ENCODE data around the gene HEATR3. TPM values are rescaled to one million over a fixed set of nuclear protein-coding genes. Genes with fewer than 3 reads are reported as not detected.
A peak's percentile ranks its signal among the peaks of the same experiment; 100 is the strongest.

The HEATR3 gene
- total and polyA plus RNA-seq, 11 donors: 2.4 to 21.2 (median 11.8) TPM

GRCh38 chr16:50059669-50060068 is 6.1 kb upstream of the HEATR3 start:
- TF ChIP-seq POLR2A (IDR thresholded peaks at IDR 0.05) (no peak), CTCF (IDR thresholded peaks at IDR 0.05) (no peak)
- no peak overlapping the region for H3K27ac ChIP-seq
- no peak overlapping the region for H3K4me3 ChIP-seq
- H3K4me1 ChIP-seq: no peaks in the 10 kb centered on the region
- ATAC-seq: no peak
- no peaks in the 10 kb centered on the region for H3K36me3 ChIP-seq
- WGBS, 4 donors: 52 to 89% (median 84%) methylated on average over 3 of the region's 3 CpGs
- no peak for DNase-seq
- H3K9me3 ChIP-seq: peaks cover 0 to 19% (median 14%) of the 10 kb centered on the region in 12 donors
- no peaks in the 10 kb centered on the region for H3K27me3 ChIP-seq
- intact Hi-C loops (cut with DNase I): loop anchor here in 3 of 10 donors (10.0 kb wide), 2 partner anchors 95 to 145 kb away; partner anchors contain the start of gene TENT4B (in 3 of the 3)

- H3K27me3 ChIP-seq: no peaks in the 10 kb centered on the region
- peaks cover 0 to 7% (median 3%) of the 10 kb centered on the region in 12 donors for H3K9me3 ChIP-seq
- no peaks in the 10 kb centered on the region for H3K36me3 ChIP-seq
- TF ChIP-seq CTCF (IDR thresholded peaks at IDR 0.05) (no peak), POLR2A (IDR thresholded peaks at IDR 0.05) (no peak)
- intact Hi-C loops (cut with DNase I): loop anchor here in 3 of 10 donors (10.0 kb wide), 2 partner anchors 93 to 143 kb away; partner anchors contain the start of gene TENT4B (in 3 of the 3)
- ATAC-seq (no peak), DNase-seq (no peak)
- H3K4me1 ChIP-seq: peaks cover 0 to 3% (median 0%) of the 10 kb centered on the region in 12 donors
- H3K4me3 ChIP-seq: no peak overlapping the region
- H3K27ac ChIP-seq: no peak overlapping the region
- WGBS, 4 donors: 0 to 91% (median 44%) methylated on average over 1 of the region's 1 CpG
These were observed 4.4 kb upstream of the HEATR3 start for GRCh38 chr16:50061326-50061725.

DNA sequence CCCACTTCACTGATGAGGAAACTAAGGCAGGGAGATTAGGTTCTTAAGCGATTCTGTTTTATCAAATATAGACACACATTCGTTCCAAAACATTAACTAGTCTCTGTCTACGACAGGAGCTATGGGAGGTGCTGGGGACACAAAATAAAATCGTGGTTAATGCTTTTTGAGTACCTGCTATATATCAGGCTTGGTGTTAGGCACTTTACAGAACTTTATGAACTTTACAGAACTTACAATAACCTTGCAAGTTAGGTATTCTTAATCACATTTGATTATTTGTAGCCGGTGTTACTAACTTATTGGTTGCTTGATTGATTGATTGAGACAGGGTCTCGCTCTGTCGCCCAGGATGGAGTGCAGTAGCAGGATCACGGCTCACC is 538 bp upstream of the HEATR3 start:
- TF ChIP-seq CTCF (IDR thresholded peaks at IDR 0.05) (no peak), POLR2A (IDR thresholded peaks at IDR 0.05) (no peak)
- Histone ChIP-seq H3K4me1 (peaks cover 0 to 32% (median 22%) of the 10 kb centered on the region in 12 donors), H3K36me3 (peaks cover 0 to 16% (median 13%) of the 10 kb centered on the region in 9 donors), H3K27me3 (no peaks in the 10 kb centered on the region), H3K9me3 (no peaks in the 10 kb centered on the region), H3K27ac (peak overlapping the region in 11 of 12 donors; percentile 94 to 100 (median 98)), H3K4me3 (peak overlapping the region in 9 of 12 donors; percentile 70 to 100 (median 90))
- no peak for ATAC-seq
- no peak for DNase-seq
- intact Hi-C loops (cut with DNase I): loop anchor here in 7 of 10 donors (2.0 to 10.0 kb wide), 7 partner anchors 38 to 147 kb away; partner anchors contain the start of genes TENT4B (in 7 of the 7) and CNEP1R1 (in 1 of the 7)
- 85 to 86% (median 85%) methylated on average over 8 of the region's 8 CpGs for WGBS, 4 donors

- H3K27ac ChIP-seq: peak overlapping the region; percentile 81 to 100 (median 98)
- H3K9me3 ChIP-seq: no peaks in the 10 kb centered on the region
- TF ChIP-seq CTCF (IDR thresholded peaks at IDR 0.05) (peak in 1 of 12 donors; percentile 19), POLR2A (IDR thresholded peaks at IDR 0.05) (no peak)
- 26 to 35% (median 26%) methylated on average over 25 to 34 of the region's 34 CpGs for WGBS, 4 donors
- intact Hi-C loops (cut with DNase I): loop anchor here in 9 of 10 donors (1.0 to 10.0 kb wide), 10 partner anchors 39 to 146 kb away; partner anchors contain the start of genes TENT4B (in 7 of the 9) and CNEP1R1 (in 3 of the 9)
- no peak for ATAC-seq
- DNase-seq: no peak
- peaks cover 0 to 31% (median 26%) of the 10 kb centered on the region in 9 donors for H3K36me3 ChIP-seq
- peak overlapping the region; percentile 70 to 100 (median 91) for H3K4me3 ChIP-seq
- no peaks in the 10 kb centered on the region for H3K27me3 ChIP-seq
- H3K4me1 ChIP-seq: peaks cover 0 to 32% (median 22%) of the 10 kb centered on the region in 12 donors
These were observed 916 bp downstream of the HEATR3 start for GRCh38 chr16:50066482-50067289.

Measured in heart left ventricle (tissue), 16 donors.